Choroid plexus epithelial cell (primary cell): ENCODE results near the gene DPP4.

Experiments used
- DNase-seq: peaks from one replicate; pipeline ENCODE4 v3.0.0-alpha.2; 2010; ENCODE audit warnings: low read depth
- H3K4me3 ChIP-seq: 2 replicates; pipeline ENCODE4 v1.5.1; 2011; ENCODE audit warnings: low read depth, mild to moderate bottlenecking, control low read depth, low read length, moderate library complexity
- CTCF ChIP-seq: conservative IDR thresholded peaks from 2 replicates; pipeline ENCODE4 v1.5.1; 2011; ENCODE audit warnings: low read depth, mild to moderate bottlenecking, control low read depth, inconsistent platforms, low read length, moderate library complexity

The DPP4 gene

GRCh38 chr2:161994761-161995520, 79.1 kb downstream of the DPP4 start:
- no peak overlapping the region for H3K4me3 ChIP-seq
- DNase-seq: no peak
- TF ChIP-seq CTCF: no peak

- no peak overlapping the region for H3K4me3 ChIP-seq
- DNase-seq: peak; percentile 20
- no peak for TF ChIP-seq CTCF
Measured at GRCh38 chr2:161992531-161992930, 81.5 kb downstream of the DPP4 start.

GRCh38 chr2:161991991-161992390, 82.0 kb downstream of the DPP4 start:
- DNase-seq: no peak
- no peak for TF ChIP-seq CTCF
- no peak overlapping the region for H3K4me3 ChIP-seq

GRCh38 chr2:161990741-161991140, 83.3 kb downstream of the DPP4 start:
- no peak overlapping the region for H3K4me3 ChIP-seq
- TF ChIP-seq CTCF: no peak
- DNase-seq: peak; percentile 96

- no peak overlapping the region for H3K4me3 ChIP-seq
- no peak for DNase-seq
- no peak for TF ChIP-seq CTCF
Measured at GRCh38 chr2:161990036-161990435, 84.0 kb downstream of the DPP4 start.

- peak; percentile 41 for TF ChIP-seq CTCF
- no peak overlapping the region for H3K4me3 ChIP-seq
- DNase-seq: peak; percentile 30
Measured at GRCh38 chr2:161988589-161988988, 85.4 kb downstream of the DPP4 start.

- DNase-seq: no peak
- no peak for TF ChIP-seq CTCF
- H3K4me3 ChIP-seq: no peak overlapping the region
Measured at GRCh38 chr2:161987311-161987710, 86.7 kb downstream of the DPP4 start.
